Left lobe of liver (tissue), 2 donors: Measurements from ENCODE around the gene ZNF484. TPM values are rescaled to one million over a fixed set of nuclear protein-coding genes. Genes with fewer than 3 reads are reported as not detected.
"Not testable (repeated sequence)": the region's sequence is repeated elsewhere in the genome, so short reads cannot be mapped to it uniquely, and the experiment has no call there.

Experiments used
- ATAC-seq: fragments of 200-7000 bp; cut with Tn5 transposase; one replicate; pipeline ENCODE4 v1.9.1; 2020; ENCODE audit warnings: mild to moderate bottlenecking, moderate library complexity
- DNase-seq: peaks from one replicate; pipeline ENCODE4 v3.0.0-alpha.2; 2020; ENCODE audit warnings: low spot score
- total RNA-seq: library from RNA; stranded (reverse); gene quantifications from one replicate; pipeline ENCODE4 v1.2.1, GENCODE V29; 2021
- donor health status: DM: no; HTN: no; CAD: no; lungs with moderate emphysema.
- donor health status: DM: no; HTN: yes; CAD: no.

Gene ZNF484
- 2.1 TPM for total RNA-seq

- ATAC-seq (peak; percentile 99), DNase-seq (peak; percentile 98)
These were observed at the start of gene ZNF484 for GRCh38 chr9:92877531-92878430. Gene ZNF484 (minus strand): TSS chr9:92878038. CDS start chr9:92875029, 3,009 bp downstream.

GRCh38 chr9:92920437-92920836 lies 42.6 kb upstream of the ZNF484 start:
- DNase-seq (no peak), ATAC-seq (no peak)

GRCh38 chr9:92917176-92917800 lies 39.5 kb upstream of the ZNF484 start:
- ATAC-seq, result peak; percentile 22
- DNase-seq, result no peak

GRCh38 chr9:92911511-92912475 lies 34.0 kb upstream of the ZNF484 start:
- DNase-seq (no peak), ATAC-seq (peak; percentile 30)

GRCh38 chr9:92905137-92905536 lies 27.3 kb upstream of the ZNF484 start:
- DNase-seq, ATAC-seq: not testable (repeated sequence)

GRCh38 chr9:92897323-92897722 lies 19.5 kb upstream of the ZNF484 start:
- DNase-seq (no peak), ATAC-seq (no peak)

- ATAC-seq (no peak), DNase-seq (no peak)
These were observed 18.1 kb upstream of the ZNF484 start for GRCh38 chr9:92895812-92896436.

- ATAC-seq, result no peak
- no peak for DNase-seq
These were observed 17.0 kb upstream of the ZNF484 start for GRCh38 chr9:92894711-92895362.

GRCh38 chr9:92893916-92894610 lies 16.2 kb upstream of the ZNF484 start:
- DNase-seq, ATAC-seq: not testable (repeated sequence)

- not testable (repeated sequence) for ATAC-seq, DNase-seq
These were observed 14.4 kb upstream of the ZNF484 start for GRCh38 chr9:92892276-92892675.

- DNase-seq (no peak), ATAC-seq (no peak)
These were observed 12.9 kb upstream of the ZNF484 start for GRCh38 chr9:92890761-92891160.

GRCh38 chr9:92887880-92888338 lies 10.1 kb upstream of the ZNF484 start:
- no peak for DNase-seq
- ATAC-seq, result no peak

GRCh38 chr9:92886846-92887610 lies 9.2 kb upstream of the ZNF484 start:
- not testable (repeated sequence) for DNase-seq

GRCh38 chr9:92883666-92884405 lies 6.0 kb upstream of the ZNF484 start:
- DNase-seq, ATAC-seq: not testable (repeated sequence)

More at GRCh38 chr9:92886846-92887610, 9.2 kb upstream of the ZNF484 start:
- not testable (repeated sequence) for ATAC-seq

GRCh38 chr9:92882276-92882675 lies 4.4 kb upstream of the ZNF484 start:
- DNase-seq (no peak), ATAC-seq (no peak)

- ATAC-seq (no peak), DNase-seq (no peak)
These were observed 2.5 kb downstream of the ZNF484 start for GRCh38 chr9:92875373-92875772.

GRCh38 chr9:92870289-92870688 lies 7.5 kb downstream of the ZNF484 start:
- DNase-seq (no peak), ATAC-seq (no peak)

- ATAC-seq, DNase-seq: not testable (repeated sequence)
These were observed 11.2 kb downstream of the ZNF484 start for GRCh38 chr9:92866600-92866999.
